Measurements from ENCODE around the gene ATN1. TPM values are rescaled to one million over a fixed set of nuclear protein-coding genes. Genes with fewer than 3 reads are reported as not detected.

Gene ATN1
- total RNA-seq, 1 experiment from 2014 or later, result 126 TPM

DNA sequence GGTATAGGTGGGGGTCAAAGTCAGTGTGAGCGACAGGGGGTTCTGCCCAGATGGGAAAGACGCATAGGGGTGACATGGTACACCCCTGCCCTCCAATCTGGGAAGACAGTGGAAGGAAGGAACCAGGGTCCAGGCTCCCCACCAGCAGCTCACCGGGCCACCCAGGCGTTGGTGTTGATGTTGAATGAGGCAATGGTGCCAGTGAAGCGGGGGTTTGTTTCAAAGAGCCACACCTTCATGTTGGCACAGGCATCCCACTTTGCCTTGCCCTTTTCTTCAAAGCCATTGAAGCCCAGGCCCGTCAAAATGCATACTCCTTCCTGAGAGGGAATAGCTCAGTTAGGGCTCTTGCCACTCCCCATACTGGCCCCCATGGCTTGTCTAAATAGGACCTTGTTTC lies 50.4 kb downstream of the ATN1 start:
- no peaks in the 10 kb centered on the region for H3K27me3 ChIP-seq (replicated peaks; ENCODE audit: control insufficient read depth, insufficient read depth, low read length)
- intact Hi-C loops (cut with micrococcal nuclease; ENCODE audit: unreplicated experiment), result loop anchor here (1.0 kb wide), 1 partner anchor 65 kb away; no protein-coding TSS in a partner anchor
- Mint-ChIP-seq H3K4me1 (ENCODE audit: low read depth, unreplicated experiment) (peaks cover 71% of the 10 kb centered on the region), H3K27me3 (ENCODE audit: insufficient read depth, unreplicated experiment) (no peaks in the 10 kb centered on the region), H3K4me3 (ENCODE audit: unreplicated experiment) (peak overlapping the region; percentile 17), H3K36me3 (ENCODE audit: insufficient read depth, unreplicated experiment) (peaks cover 98% of the 10 kb centered on the region), H3K9me3 (ENCODE audit: unreplicated experiment) (no peaks in the 10 kb centered on the region), H3K27ac (ENCODE audit: unreplicated experiment) (peak overlapping the region; percentile 98)
- DNase-seq, result no peak
- H3K4me3 ChIP-seq (ENCODE audit: low read depth, low read length), result no peak overlapping the region
- H3K4me1 ChIP-seq, result peaks cover 58% of the 10 kb centered on the region
- no TSS peak for BruUV-seq (replicated peaks)
- TF ChIP-seq, protein P1, sequence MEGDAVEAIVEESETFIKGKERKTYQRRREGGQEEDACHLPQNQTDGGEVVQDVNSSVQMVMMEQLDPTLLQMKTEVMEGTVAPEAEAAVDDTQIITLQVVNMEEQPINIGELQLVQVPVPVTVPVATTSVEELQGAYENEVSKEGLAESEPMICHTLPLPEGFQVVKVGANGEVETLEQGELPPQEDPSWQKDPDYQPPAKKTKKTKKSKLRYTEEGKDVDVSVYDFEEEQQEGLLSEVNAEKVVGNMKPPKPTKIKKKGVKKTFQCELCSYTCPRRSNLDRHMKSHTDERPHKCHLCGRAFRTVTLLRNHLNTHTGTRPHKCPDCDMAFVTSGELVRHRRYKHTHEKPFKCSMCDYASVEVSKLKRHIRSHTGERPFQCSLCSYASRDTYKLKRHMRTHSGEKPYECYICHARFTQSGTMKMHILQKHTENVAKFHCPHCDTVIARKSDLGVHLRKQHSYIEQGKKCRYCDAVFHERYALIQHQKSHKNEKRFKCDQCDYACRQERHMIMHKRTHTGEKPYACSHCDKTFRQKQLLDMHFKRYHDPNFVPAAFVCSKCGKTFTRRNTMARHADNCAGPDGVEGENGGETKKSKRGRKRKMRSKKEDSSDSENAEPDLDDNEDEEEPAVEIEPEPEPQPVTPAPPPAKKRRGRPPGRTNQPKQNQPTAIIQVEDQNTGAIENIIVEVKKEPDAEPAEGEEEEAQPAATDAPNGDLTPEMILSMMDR (IDR thresholded peaks at IDR 0.05; ENCODE audit: insufficient read depth in 1 of 2, low read depth in 1 of 2, low read length in 1 of 2, severe bottlenecking in 1 of 2, unreplicated experiment in 1 of 2), result no peak
- CTCF ChIA-PET, result interaction anchor here (2.9 kb wide), 1 partner anchor 40 kb away, joined by 11 read pairs; the partner anchor contains the start of gene LPCAT3
- H3K36me3 ChIP-seq (ENCODE audit: control insufficient read depth, insufficient read depth, low read length), result peaks cover 16% of the 10 kb centered on the region
- no peaks in the 10 kb centered on the region for H3K9me3 ChIP-seq
- POLR2A ChIA-PET, result interaction anchor here (0.6 to 1.5 kb wide), 4 partner anchors 16 to 127 kb away, joined by 4 to 6 read pairs (median 4); partner anchors contain the start of gene LPCAT3

DNA sequence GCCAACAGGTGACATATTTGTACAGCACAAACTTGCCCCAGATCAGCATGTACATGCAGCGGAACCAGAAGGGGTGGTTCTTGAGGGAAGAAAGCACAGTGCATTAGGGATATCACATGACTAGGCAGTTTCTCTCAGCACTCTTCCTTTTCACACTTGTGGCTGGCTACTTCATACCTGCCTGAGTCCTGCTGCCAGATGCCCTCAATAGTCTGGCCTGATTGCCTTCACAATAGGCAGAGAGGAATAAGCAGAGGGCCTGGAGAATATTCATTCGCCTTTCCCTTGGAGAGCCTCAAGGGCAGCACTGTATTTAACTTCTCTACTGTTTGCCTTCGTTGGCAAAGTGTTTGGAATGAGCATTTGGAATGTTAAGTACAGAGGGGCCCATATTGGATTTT lies 50.9 kb downstream of the ATN1 start:
- TF ChIP-seq, protein P1 (IDR thresholded peaks at IDR 0.05; ENCODE audit: insufficient read depth in 1 of 2, low read depth in 1 of 2, low read length in 1 of 2, severe bottlenecking in 1 of 2, unreplicated experiment in 1 of 2), result peak in 1 of 2 experiments; percentile 16

DNA sequence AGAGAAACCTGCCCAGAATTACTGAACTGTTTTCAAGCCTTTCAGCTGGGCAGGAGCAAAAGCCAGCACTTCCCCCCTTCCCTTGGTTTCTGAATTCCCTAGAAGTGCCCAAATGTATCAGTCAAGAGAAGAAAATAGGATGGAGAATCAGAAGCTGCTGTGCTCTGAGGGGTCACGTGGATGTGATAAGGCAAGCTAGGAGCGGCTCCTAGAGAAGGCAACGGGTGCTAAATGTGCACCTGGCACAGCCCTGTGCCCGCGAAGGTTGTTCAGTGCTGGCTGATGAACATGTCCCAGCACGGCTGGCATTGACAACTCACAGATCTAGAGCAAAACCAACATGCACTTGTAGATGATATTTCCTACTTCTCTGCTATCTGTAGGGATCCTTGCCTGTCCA lies 51.3 kb downstream of the ATN1 start:
- H3K9me3 Mint-ChIP-seq (ENCODE audit: unreplicated experiment), result no peaks in the 10 kb centered on the region
- peaks cover 94% of the 10 kb centered on the region for H3K36me3 Mint-ChIP-seq (ENCODE audit: insufficient read depth, unreplicated experiment)
- H3K36me3 ChIP-seq (ENCODE audit: control insufficient read depth, insufficient read depth, low read length), result peaks cover 16% of the 10 kb centered on the region
- H3K27ac Mint-ChIP-seq (ENCODE audit: unreplicated experiment), result peak overlapping the region; percentile 98
- no peaks in the 10 kb centered on the region for H3K27me3 Mint-ChIP-seq (ENCODE audit: insufficient read depth, unreplicated experiment)
- peaks cover 61% of the 10 kb centered on the region for H3K4me1 ChIP-seq
- DNase-seq, result no peak
- no peaks in the 10 kb centered on the region for H3K27me3 ChIP-seq (replicated peaks; ENCODE audit: control insufficient read depth, insufficient read depth, low read length)
- ChIA-PET CTCF (interaction anchor here (2.9 kb wide), 1 partner anchor 39 kb away, joined by 11 read pairs; the partner anchor contains the start of gene LPCAT3), POLR2A (interaction anchor here (0.6 to 1.0 kb wide), 2 partner anchors 17 to 39 kb away, joined by 4 read pairs; partner anchors contain the start of gene LPCAT3)
- BruUV-seq (replicated peaks), result no TSS peak
- H3K4me3 Mint-ChIP-seq (ENCODE audit: unreplicated experiment), result peak overlapping the region; percentile 17
- peaks cover 68% of the 10 kb centered on the region for H3K4me1 Mint-ChIP-seq (ENCODE audit: low read depth, unreplicated experiment)
- intact Hi-C loops (cut with micrococcal nuclease; ENCODE audit: unreplicated experiment), result no loop called here
- no peak overlapping the region for H3K4me3 ChIP-seq (ENCODE audit: low read depth, low read length)
- TF ChIP-seq, protein P1 (IDR thresholded peaks at IDR 0.05; ENCODE audit: insufficient read depth in 1 of 2, low read depth in 1 of 2, low read length in 1 of 2, severe bottlenecking in 1 of 2, unreplicated experiment in 1 of 2), result no peak
- no peaks in the 10 kb centered on the region for H3K9me3 ChIP-seq

More for the DNA sequence above, 50.9 kb downstream of the ATN1 start:
- Histone ChIP-seq H3K27me3 (replicated peaks; ENCODE audit: control insufficient read depth, insufficient read depth, low read length) (no peaks in the 10 kb centered on the region), H3K4me3 (ENCODE audit: low read depth, low read length) (no peak overlapping the region), H3K36me3 (ENCODE audit: control insufficient read depth, insufficient read depth, low read length) (peaks cover 16% of the 10 kb centered on the region), H3K9me3 (no peaks in the 10 kb centered on the region), H3K4me1 (peaks cover 60% of the 10 kb centered on the region)
- DNase-seq, result peak; percentile 73 to 74
- Mint-ChIP-seq H3K36me3 (ENCODE audit: insufficient read depth, unreplicated experiment) (peaks cover 98% of the 10 kb centered on the region), H3K4me1 (ENCODE audit: low read depth, unreplicated experiment) (peaks cover 71% of the 10 kb centered on the region), H3K9me3 (ENCODE audit: unreplicated experiment) (no peaks in the 10 kb centered on the region), H3K27me3 (ENCODE audit: insufficient read depth, unreplicated experiment) (no peaks in the 10 kb centered on the region), H3K4me3 (ENCODE audit: unreplicated experiment) (peak overlapping the region; percentile 17), H3K27ac (ENCODE audit: unreplicated experiment) (peak overlapping the region; percentile 98)
- ChIA-PET POLR2A (interaction anchor here (0.6 to 1.5 kb wide), 3 partner anchors 18 to 40 kb away, joined by 4 to 6 read pairs (median 4); partner anchors contain the start of gene LPCAT3), CTCF (interaction anchor here (2.9 kb wide), 1 partner anchor 40 kb away, joined by 11 read pairs; the partner anchor contains the start of gene LPCAT3)
- BruUV-seq (replicated peaks), result no TSS peak
- intact Hi-C loops (cut with micrococcal nuclease; ENCODE audit: unreplicated experiment), result loop anchor here (1.0 kb wide), 1 partner anchor 65 kb away; no protein-coding TSS in a partner anchor
